RKO (cell line): ENCODE results near the gene GLCCI1.

Experiments used
- DNase-seq: peaks from one replicate; pipeline ENCODE4 v3.0.0-alpha.2; 2016; ENCODE audit warnings: low spot score

The GLCCI1 gene

GRCh38 chr7:8130663-8131062 lies 162.1 kb downstream of the GLCCI1 start:
- DNase-seq, result no peak

- no peak for DNase-seq
Measured at GRCh38 chr7:8131694-8132605, 163.4 kb downstream of the GLCCI1 start.

- no peak for DNase-seq
Measured at GRCh38 chr7:8133188-8133848, 164.7 kb downstream of the GLCCI1 start.

- DNase-seq, result no peak
Measured at GRCh38 chr7:8134089-8134733, 165.6 kb downstream of the GLCCI1 start.

GRCh38 chr7:8135417-8135816 lies 166.8 kb downstream of the GLCCI1 start:
- no peak for DNase-seq

GRCh38 chr7:8136051-8136730 lies 167.6 kb downstream of the GLCCI1 start:
- no peak for DNase-seq
